Lower lobe of right lung (tissue), 2 donors: ENCODE measurements around the gene LORICRIN. TPM values are rescaled to one million over a fixed set of nuclear protein-coding genes. Genes with fewer than 3 reads are reported as not detected.

ENCODE experiments used
- ATAC-seq, 2 donors: fragments of 200-7000 bp; cut with Tn5 transposase; one replicate each; pipeline ENCODE4 v1.9.1; 2020 to 2022; ENCODE audit warnings: mild to moderate bottlenecking in 2 of 2, moderate library complexity in 2 of 2
- DNase-seq: peaks from one replicate; pipeline ENCODE4 v3.0.0-alpha.2; 2020
- H3K27ac ChIP-seq: fragments of 200-600 bp; one replicate; pipeline ENCODE4 v1.8.0; 2022
- H3K27me3 ChIP-seq: fragments of 200-600 bp; one replicate; pipeline ENCODE4 v1.8.0; 2022; ENCODE audit warnings: low read depth
- H3K36me3 ChIP-seq: fragments of 200-600 bp; one replicate; pipeline ENCODE4 v1.8.0; 2022; ENCODE audit warnings: mild to moderate bottlenecking
- H3K4me1 ChIP-seq: fragments of 200-600 bp; one replicate; pipeline ENCODE4 v1.8.0; 2022
- H3K4me3 ChIP-seq: fragments of 200-600 bp; one replicate; pipeline ENCODE4 v1.8.0; 2022; ENCODE audit warnings: mild to moderate bottlenecking
- H3K9me3 ChIP-seq: fragments of 200-600 bp; one replicate; pipeline ENCODE4 v1.8.0; 2022
- CTCF ChIP-seq: fragments of 200-600 bp; IDR thresholded peaks from one replicate; pipeline ENCODE4 v1.8.0; 2022; ENCODE audit warnings: antibody characterized with exemption, mild to moderate bottlenecking
- intact Hi-C: fragments of 100-400 bp; cut with DNase I; formaldehyde crosslinking; loops from one replicate; pipeline ENCODE4 v1.11.0; 2022
- long read RNA-seq: library from polyadenylated mRNA; unstranded; transcript quantifications from one replicate; pipeline ENCODE4 v2.0.0, GENCODE V29; 2021
- total RNA-seq: library from RNA; stranded (reverse); fragmentation: NEBNext Ultra II Directional; extraction: Animal tissue kit (Norgen Biotek cat#: 25700); gene quantifications from one replicate; pipeline ENCODE4 v1.2.1, GENCODE V29; 2021
- donor health status: DM: no; HTN: yes; CAD: no; lungs with severe emphysema.

The LORICRIN gene
- total RNA-seq: not detected
- long read RNA-seq: 0 reads

GRCh38 chr1:153259387-153259786, at the start of gene LORICRIN:
Gene LORICRIN, plus strand, starts transcription at chr1:153259687. Its CDS starts 1,263 bp downstream, at chr1:153260950.
- Histone ChIP-seq H3K4me1 (peaks cover 11% of the 10 kb centered on the region), H3K27ac (no peak within 1 kb of the TSS), H3K9me3 (no peaks in the 10 kb centered on the region), H3K36me3 (no peaks in the 10 kb centered on the region), H3K27me3 (peaks cover 49% of the 10 kb centered on the region), H3K4me3 (no peak within 1 kb of the TSS)
- ATAC-seq (no peak), DNase-seq (no peak)
- no peak for TF ChIP-seq CTCF
- intact Hi-C loops: no loop called here

GRCh38 chr1:153210206-153210605, 49.3 kb upstream of the LORICRIN start:
- ATAC-seq (no peak), DNase-seq (no peak)

GRCh38 chr1:153212201-153212600, 47.3 kb upstream of the LORICRIN start:
- no peak for TF ChIP-seq CTCF
- no peaks in the 10 kb centered on the region for H3K36me3 ChIP-seq
- no peak for DNase-seq
- H3K27ac ChIP-seq: no peak overlapping the region
- no peaks in the 10 kb centered on the region for H3K27me3 ChIP-seq
- no peak overlapping the region for H3K4me3 ChIP-seq
- no peaks in the 10 kb centered on the region for H3K9me3 ChIP-seq
- intact Hi-C loops: no loop called here
- no peak for ATAC-seq
- H3K4me1 ChIP-seq: no peaks in the 10 kb centered on the region

More at GRCh38 chr1:153210206-153210605, 49.3 kb upstream of the LORICRIN start:
- Histone ChIP-seq H3K36me3 (no peaks in the 10 kb centered on the region), H3K9me3 (no peaks in the 10 kb centered on the region), H3K4me3 (no peak overlapping the region), H3K27ac (no peak overlapping the region), H3K27me3 (no peaks in the 10 kb centered on the region), H3K4me1 (no peaks in the 10 kb centered on the region)
- TF ChIP-seq CTCF: no peak
- intact Hi-C loops: no loop called here

GRCh38 chr1:153213519-153213918, 46.0 kb upstream of the LORICRIN start:
- Histone ChIP-seq H3K27me3 (no peaks in the 10 kb centered on the region), H3K9me3 (no peaks in the 10 kb centered on the region), H3K27ac (no peak overlapping the region), H3K4me1 (no peaks in the 10 kb centered on the region), H3K4me3 (no peak overlapping the region), H3K36me3 (no peaks in the 10 kb centered on the region)
- ATAC-seq (no peak), DNase-seq (no peak)
- no peak for TF ChIP-seq CTCF
- intact Hi-C loops: no loop called here

- no peak for TF ChIP-seq CTCF
- no peak for DNase-seq
- Histone ChIP-seq H3K4me3 (no peak within 1 kb of the TSS), H3K27ac (no peak within 1 kb of the TSS), H3K36me3 (no peaks in the 10 kb centered on the region), H3K27me3 (no peaks in the 10 kb centered on the region), H3K4me1 (no peaks in the 10 kb centered on the region), H3K9me3 (no peaks in the 10 kb centered on the region)
- intact Hi-C loops: no loop called here
- ATAC-seq: no peak
Measured at GRCh38 chr1:153217212-153217611, 42.3 kb upstream of the LORICRIN start, which contains the start of gene PRR9. Gene PRR9, plus strand, starts transcription at chr1:153217584. Its CDS starts 561 bp downstream, at chr1:153218145.
